ENCODE data around the gene XYLT1. TPM values are rescaled to one million over a fixed set of nuclear protein-coding genes. Genes with fewer than 3 reads are reported as not detected.

The XYLT1 gene
- total and polyA plus RNA-seq, 2 of the 8 experiments (the other 6 are each of a cell fraction or from before 2014, with no cell fraction given): 6.6 to 25.4 TPM

DNA sequence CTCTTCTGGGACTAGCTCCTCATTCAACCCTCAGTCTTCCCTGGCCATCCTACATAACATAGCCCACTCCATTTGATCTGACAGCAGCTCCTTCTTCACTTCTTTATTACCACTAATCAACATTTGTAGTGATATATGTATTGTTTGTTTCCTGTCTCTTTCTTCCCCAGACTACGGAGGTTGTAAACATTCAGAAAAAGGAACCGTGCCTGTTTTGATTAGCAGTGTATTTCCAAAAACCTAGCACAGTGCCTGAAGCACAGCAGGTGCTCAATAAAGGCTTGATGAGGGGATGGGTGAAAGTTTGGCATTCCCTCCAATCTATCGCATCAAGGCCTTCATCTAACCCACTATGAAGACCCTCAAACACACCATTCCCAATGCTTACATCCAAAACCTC, 150.8 kb downstream of the XYLT1 start:
- H3K9me3 ChIP-seq (ENCODE audit: insufficient read depth in 2 of 2, low read depth in 1 of 2, low read length in 1 of 2): no peaks in the 10 kb centered on the region
- H4K91ac ChIP-seq (replicated peaks; ENCODE audit: insufficient read length, low read length): no peak overlapping the region
- H2BK15ac ChIP-seq (ENCODE audit: low read length): no peak overlapping the region
- no peak overlapping the region for H3K23ac ChIP-seq (ENCODE audit: insufficient read length)
- H2AFZ ChIP-seq (ENCODE audit: low read length): no peak overlapping the region
- H3K18ac ChIP-seq (ENCODE audit: extremely low read depth, low read length): peak overlapping the region; percentile 63; the same call in 1 of the 2 replicates
- H3K36me3 ChIP-seq (ENCODE audit: control insufficient read depth in 2 of 4, insufficient read depth in 4 of 4, low read length in 3 of 4): no peaks in the 10 kb centered on the region
- no peak overlapping the region for H2BK5ac ChIP-seq (ENCODE audit: low read depth, low read length)
- no peak overlapping the region for H2BK120ac ChIP-seq (replicated peaks; ENCODE audit: low read depth, low read length)
- H2BK20ac ChIP-seq (ENCODE audit: low read length): no peak overlapping the region
- no peak overlapping the region for H4K5ac ChIP-seq (ENCODE audit: insufficient read length, low read depth, low read length)
- H3K4me1 ChIP-seq (replicated peaks in 1 of 4; ENCODE audit: control insufficient read depth in 3 of 4, insufficient read depth in 4 of 4, low read length in 3 of 4): peaks cover 0 to 3% (median 0%) of the 10 kb centered on the region in 4 experiments; a peak in 2 of 7 replicates
- no peak overlapping the region for H3K4me2 ChIP-seq (ENCODE audit: insufficient read depth in 1 of 2, low read depth in 2 of 2, low read length in 2 of 2)
- no peak overlapping the region for H2BK12ac ChIP-seq (ENCODE audit: low read depth, low read length)
- H3K14ac ChIP-seq (ENCODE audit: insufficient read length): no peak overlapping the region
- H4K20me1 ChIP-seq (replicated peaks in 1 of 2; ENCODE audit: control insufficient read depth in 1 of 2, insufficient read depth in 2 of 2, low read length in 2 of 2): no peaks in the 10 kb centered on the region
- H3K79me1 ChIP-seq (ENCODE audit: low read depth, low read length): peaks cover 2% of the 10 kb centered on the region; the same call in 1 of the 2 replicates
- H3K9ac ChIP-seq (replicated peaks in 1 of 4; ENCODE audit: extremely low read depth in 1 of 4, low read depth in 3 of 4, low read length in 3 of 4): no peak overlapping the region
- no peak overlapping the region for H3K4me3 ChIP-seq (ENCODE audit: extremely low read depth in 1 of 4, insufficient read depth in 2 of 4, low read depth in 3 of 4, low read length in 4 of 4)
- H3K27me3 ChIP-seq (replicated peaks in 1 of 4; ENCODE audit: control insufficient read depth in 3 of 4, extremely low read depth in 1 of 4, insufficient read depth in 3 of 4, low read length in 3 of 4): no peaks in the 10 kb centered on the region; a peak in 1 of 7 replicates
- H3K23me2 ChIP-seq (ENCODE audit: low read depth, low read length): no peaks in the 10 kb centered on the region
- H3K4ac ChIP-seq (replicated peaks; ENCODE audit: insufficient read length, low read depth, low read length): no peak overlapping the region
- no peak for TF ChIP-seq CHD1 (IDR thresholded peaks at IDR 0.05; ENCODE audit: low read depth, low read length)
- no peak for TF ChIP-seq TCF12 (IDR thresholded peaks at IDR 0.05; ENCODE audit: low read depth, low read length)
- H4K8ac ChIP-seq (ENCODE audit: extremely low read depth, insufficient read depth, low read length): no peak overlapping the region
- POLR2A ChIA-PET (ENCODE audit: partially characterized antibody): no interaction called here
- no peak overlapping the region for H3K27ac ChIP-seq (ENCODE audit: low read depth, low read length)
- FAIRE-seq (no peak), DNase-seq (ENCODE audit: low read depth in 1 of 2, low spot score in 2 of 2) (no peak)
- CTCF ChIA-PET (ENCODE audit: partially characterized antibody): interaction anchor here (0.8 to 1.1 kb wide), 2 partner anchors 15 to 26 kb away, joined by 3 read pairs; no protein-coding TSS in a partner anchor
- H3K79me2 ChIP-seq (ENCODE audit: control insufficient read depth in 1 of 2, insufficient read depth in 2 of 2, low read length in 2 of 2): peaks cover 0 to 14% of the 10 kb centered on the region in 2 experiments; a peak in 1 of 4 replicates
- H3K56ac ChIP-seq (replicated peaks; ENCODE audit: insufficient read length, low read depth, low read length): no peak overlapping the region
- no peak overlapping the region for H2AK5ac ChIP-seq (ENCODE audit: low read depth, low read length)
- 94% methylated on average over 3 of the region's 3 CpGs; no CpG with 5 or more reads in 1 of the 2 experiments for WGBS, 2 experiments (ENCODE audit: extremely low coverage in 1 of 2, insufficient coverage in 1 of 2, insufficient read length in 1 of 2, insufficient replicate concordance in 2 of 2, low coverage in 1 of 2, low lambda C conversion rate in 2 of 2, missing lambda C conversion rate in 1 of 2)

All from H1 (cell line).